Measurements from ENCODE around the gene EGFR.

- TF ChIP-seq CTCF (IDR thresholded peaks at IDR 0.05) (no peak), POLR2A (IDR thresholded peaks at IDR 0.05) (no peak)
These were observed 91.6 kb downstream of the EGFR start for GRCh38 chr7:55110282-55110992.

Data from lower leg skin (tissue), 3 donors.